Measurements from ENCODE around the gene RYR2.
"Not testable (repeated sequence)": the region's sequence is repeated elsewhere in the genome, so short reads cannot be mapped to it uniquely, and the experiment has no call there.

Gene RYR2

GRCh38 chr1:237084341-237085077 is 42.5 kb downstream of the RYR2 start:
- DNase-seq = peak in 1 of 14 donors; percentile 86

DNA sequence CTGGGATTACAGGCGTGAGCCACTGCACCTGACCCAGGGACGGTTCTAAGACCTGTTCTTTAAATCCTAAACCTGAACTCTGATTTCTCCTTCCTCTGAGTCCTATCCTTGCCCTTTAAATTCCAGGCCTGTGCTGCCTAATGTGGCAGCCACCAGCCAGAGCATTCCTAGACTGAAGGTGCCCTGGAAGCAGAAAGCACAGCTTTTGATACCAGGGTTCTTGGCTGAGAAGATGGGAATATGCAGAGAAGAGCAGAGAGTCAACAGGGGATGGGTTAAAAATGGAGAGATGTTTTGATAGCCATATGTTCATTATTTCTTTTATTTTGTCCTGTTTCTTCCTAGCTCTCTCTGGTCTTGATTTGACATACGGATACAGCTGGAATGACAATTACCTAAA is 49.7 kb downstream of the RYR2 start:
- peak in 1 of 14 donors; percentile 68 for DNase-seq

- DNase-seq = no peak
Observed at GRCh38 chr1:237093691-237094090, 51.7 kb downstream of the RYR2 start.

DNA sequence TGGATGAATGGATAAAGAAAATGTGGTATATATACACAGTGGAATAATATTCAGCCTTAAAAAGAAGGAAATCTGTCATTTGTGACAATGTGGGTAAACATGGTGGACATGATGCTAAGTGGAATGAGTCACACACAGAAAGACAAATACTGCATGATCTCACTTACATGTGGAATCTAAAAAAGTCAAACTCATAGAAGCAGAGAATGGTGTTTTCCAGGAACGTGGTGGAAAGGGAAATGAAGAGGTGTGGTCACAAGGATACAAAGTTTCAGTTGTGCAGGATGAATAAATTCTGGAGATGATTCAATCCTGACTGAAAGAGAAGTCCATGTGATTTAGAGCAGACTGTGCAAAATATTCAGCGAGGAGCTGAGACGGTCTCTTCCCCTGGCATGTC is 56.6 kb downstream of the RYR2 start:
- no peak for DNase-seq

GRCh38 chr1:237103021-237103420 is 61.0 kb downstream of the RYR2 start:
- DNase-seq = no peak

- DNase-seq = peak in 1 of 14 donors; percentile 83
Observed at GRCh38 chr1:237104096-237104495, 62.1 kb downstream of the RYR2 start.

DNA sequence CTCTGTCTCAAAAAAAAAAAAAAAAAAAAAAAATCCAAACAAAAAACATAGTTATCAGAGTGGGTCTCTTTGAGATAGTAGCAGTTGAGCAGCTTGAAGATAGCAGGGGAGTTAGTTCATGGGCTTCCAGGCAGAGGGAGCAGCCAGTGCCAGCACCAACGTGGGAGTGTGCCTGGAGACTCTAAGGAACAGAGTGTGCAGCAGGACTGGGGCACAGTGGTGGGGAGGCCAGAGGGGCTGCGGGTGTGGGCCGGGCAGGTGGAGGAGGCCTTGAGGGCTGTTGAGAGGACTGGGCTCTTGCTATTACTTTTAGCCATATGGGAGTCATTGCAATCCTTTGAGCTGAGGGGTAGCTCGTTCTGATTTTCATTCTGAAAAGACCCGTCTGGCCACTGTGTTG is 63.8 kb downstream of the RYR2 start:
- peak in 1 of 14 donors; percentile 45 for DNase-seq

- DNase-seq = peak in 1 of 14 donors; percentile 56
Observed at GRCh38 chr1:237108297-237109040, 66.5 kb downstream of the RYR2 start.

GRCh38 chr1:237111807-237112206 is 69.8 kb downstream of the RYR2 start:
- no peak for DNase-seq

GRCh38 chr1:237112663-237113062 is 70.7 kb downstream of the RYR2 start:
- DNase-seq = no peak

GRCh38 chr1:237115035-237115434 is 73.1 kb downstream of the RYR2 start:
- no peak for DNase-seq

DNA sequence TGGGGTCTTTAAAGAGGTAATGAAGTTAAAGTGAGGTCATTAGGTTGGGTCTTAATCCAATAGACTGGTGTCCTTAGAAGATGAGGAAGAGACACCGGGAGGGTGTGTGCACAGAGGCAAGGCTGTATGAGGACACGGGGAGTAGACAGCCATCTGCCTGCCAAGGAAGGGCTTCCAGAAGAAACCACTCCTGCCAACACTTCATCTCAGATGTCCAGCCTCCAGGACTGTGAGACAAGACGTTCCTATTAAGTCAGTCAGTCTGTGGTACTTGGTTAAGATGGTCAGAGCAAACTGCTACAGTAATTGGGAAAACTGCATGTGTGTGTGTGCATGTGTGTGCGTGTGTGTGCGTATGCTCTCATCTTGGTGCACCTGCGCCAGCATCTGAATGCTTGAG is 77.1 kb downstream of the RYR2 start:
- no peak for DNase-seq

- no peak for DNase-seq
Observed at GRCh38 chr1:237120683-237121082, 78.7 kb downstream of the RYR2 start.

DNA sequence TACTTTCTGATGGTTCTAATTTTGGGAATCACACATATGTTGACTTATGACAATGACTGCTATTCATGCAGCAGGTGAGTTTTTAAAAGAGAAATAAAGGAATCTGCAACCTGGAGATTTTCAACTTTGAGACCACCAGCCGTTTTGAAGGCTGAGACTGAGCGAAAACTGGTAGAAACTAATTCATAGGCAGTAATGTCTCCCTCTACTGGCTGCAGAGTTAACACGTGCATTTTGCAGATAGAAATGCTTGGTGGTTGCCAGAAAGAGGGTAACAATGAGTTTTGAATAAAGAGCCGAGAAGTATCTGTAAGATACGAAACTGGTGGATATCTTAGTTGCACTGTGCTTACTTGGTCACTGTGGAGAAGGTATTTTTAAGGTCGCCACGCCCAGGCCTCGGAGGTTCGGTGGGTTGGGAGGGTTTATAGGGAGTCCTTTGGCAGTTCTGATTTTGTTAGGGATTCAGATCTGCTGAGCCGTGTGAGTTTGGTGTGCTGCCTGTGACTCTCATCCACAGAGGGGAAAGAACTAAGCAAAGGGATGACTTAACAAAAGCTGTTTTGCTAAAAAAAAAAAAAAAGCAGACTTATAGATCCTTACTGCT is 83.0 kb downstream of the RYR2 start:
- no peak for DNase-seq

DNA sequence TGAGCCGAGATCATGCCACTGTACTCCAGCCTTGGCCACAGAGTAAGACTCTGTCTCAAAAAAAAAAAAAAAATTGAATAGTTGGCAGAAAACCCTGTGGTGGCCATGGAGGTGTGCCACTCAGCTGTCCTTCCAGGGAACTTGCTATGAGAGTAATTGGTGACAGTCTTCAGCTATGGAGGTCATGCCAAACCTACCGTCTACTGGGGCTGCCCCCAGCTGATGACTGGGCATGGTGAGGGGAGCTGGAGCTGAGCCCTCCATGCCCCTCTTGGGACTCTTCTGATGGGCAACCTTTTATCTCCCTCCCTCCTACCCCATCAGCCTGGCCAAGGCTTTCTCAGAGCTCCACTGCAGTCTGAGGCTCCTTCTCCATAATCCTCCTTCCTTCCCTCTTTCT is 84.2 kb downstream of the RYR2 start:
- no peak for DNase-seq

DNA sequence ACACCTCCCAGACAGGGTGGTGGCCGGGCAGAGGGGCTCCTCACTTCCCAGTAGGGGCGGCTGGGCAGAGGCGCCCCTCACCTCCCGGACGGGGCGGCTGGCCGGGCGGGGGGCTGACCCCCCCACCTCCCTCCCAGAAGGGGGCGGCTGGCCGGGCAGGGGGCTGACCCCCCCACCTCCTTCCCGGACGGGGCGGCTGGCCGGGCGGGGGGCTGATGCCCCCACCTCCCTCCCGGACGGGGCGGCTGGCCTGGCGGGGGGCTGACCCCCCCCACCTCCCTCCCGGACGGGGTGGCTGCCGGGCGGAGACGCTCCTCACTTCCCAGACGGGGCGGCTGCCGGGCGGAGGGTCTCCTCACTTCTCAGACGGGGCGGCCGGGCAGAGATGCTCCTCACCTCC is 85.3 kb downstream of the RYR2 start:
- DNase-seq = not testable (repeated sequence)

- DNase-seq = no peak
Observed at GRCh38 chr1:237133921-237134320, 91.9 kb downstream of the RYR2 start.

GRCh38 chr1:237134929-237135328 is 92.9 kb downstream of the RYR2 start:
- no peak for DNase-seq

DNA sequence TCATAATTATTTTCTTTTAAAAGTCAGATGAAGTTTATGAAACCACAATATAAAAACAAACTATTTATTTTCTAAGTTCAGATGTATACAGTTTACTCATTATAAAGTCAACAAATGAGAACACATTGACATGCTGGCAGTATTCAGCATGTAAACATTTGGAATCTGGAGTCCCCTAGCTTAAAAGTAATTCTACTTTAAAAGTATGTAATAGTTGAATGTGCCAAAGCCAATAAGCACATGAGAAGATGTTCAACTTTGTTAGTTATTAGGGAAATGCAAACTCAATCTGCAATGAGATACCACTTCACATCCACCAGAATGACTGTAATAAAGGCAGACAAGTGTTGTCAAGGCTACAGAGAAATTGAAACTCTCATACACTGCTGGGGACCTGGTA is 96.6 kb downstream of the RYR2 start:
- DNase-seq = no peak

DNA sequence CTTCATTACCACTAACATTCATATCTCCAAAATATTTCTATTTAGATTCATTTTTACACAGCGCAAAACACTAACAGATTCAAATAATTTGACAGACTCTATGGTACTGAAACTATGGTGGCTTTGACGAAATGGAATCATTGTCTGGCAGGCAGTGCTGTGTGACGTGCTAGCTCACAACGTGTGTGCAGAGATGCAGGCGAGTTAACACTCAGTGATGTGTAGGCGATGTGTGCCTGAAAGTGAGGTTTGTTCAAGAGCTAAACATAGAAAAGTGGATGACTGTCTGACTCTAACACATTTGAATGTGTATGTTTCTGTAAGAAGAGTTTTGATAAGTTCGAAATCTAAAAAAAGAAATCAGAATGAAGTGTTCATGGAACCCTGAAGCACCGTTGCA is 97.7 kb downstream of the RYR2 start:
- no peak for DNase-seq

GRCh38 chr1:237140986-237141385 is 99.0 kb downstream of the RYR2 start:
- no peak for DNase-seq

- peak in 1 of 14 donors; percentile 36 for DNase-seq
Observed at GRCh38 chr1:237141502-237141901, 99.5 kb downstream of the RYR2 start.

GRCh38 chr1:237145379-237146135 is 103.6 kb downstream of the RYR2 start:
- peak in 1 of 14 donors; percentile 19 for DNase-seq

Measured in C1 segment of cervical spinal cord (tissue), 14 donors.